WI38 (cell line): Measurements from ENCODE around the gene PDF.

ENCODE experiments used
- H3K4me3 ChIP-seq: 2 replicates; pipeline ENCODE4 v1.5.1; 2011; ENCODE audit warnings: low read depth, mild to moderate bottlenecking, control low read depth, low read length
- CTCF ChIP-seq: IDR thresholded peaks from 2 replicates; pipeline ENCODE4 v1.5.1; 2012; ENCODE audit warnings: low read depth, mild to moderate bottlenecking, control low read depth, low read length

PDF gene, protein sequence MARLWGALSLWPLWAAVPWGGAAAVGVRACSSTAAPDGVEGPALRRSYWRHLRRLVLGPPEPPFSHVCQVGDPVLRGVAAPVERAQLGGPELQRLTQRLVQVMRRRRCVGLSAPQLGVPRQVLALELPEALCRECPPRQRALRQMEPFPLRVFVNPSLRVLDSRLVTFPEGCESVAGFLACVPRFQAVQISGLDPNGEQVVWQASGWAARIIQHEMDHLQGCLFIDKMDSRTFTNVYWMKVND

DNA sequence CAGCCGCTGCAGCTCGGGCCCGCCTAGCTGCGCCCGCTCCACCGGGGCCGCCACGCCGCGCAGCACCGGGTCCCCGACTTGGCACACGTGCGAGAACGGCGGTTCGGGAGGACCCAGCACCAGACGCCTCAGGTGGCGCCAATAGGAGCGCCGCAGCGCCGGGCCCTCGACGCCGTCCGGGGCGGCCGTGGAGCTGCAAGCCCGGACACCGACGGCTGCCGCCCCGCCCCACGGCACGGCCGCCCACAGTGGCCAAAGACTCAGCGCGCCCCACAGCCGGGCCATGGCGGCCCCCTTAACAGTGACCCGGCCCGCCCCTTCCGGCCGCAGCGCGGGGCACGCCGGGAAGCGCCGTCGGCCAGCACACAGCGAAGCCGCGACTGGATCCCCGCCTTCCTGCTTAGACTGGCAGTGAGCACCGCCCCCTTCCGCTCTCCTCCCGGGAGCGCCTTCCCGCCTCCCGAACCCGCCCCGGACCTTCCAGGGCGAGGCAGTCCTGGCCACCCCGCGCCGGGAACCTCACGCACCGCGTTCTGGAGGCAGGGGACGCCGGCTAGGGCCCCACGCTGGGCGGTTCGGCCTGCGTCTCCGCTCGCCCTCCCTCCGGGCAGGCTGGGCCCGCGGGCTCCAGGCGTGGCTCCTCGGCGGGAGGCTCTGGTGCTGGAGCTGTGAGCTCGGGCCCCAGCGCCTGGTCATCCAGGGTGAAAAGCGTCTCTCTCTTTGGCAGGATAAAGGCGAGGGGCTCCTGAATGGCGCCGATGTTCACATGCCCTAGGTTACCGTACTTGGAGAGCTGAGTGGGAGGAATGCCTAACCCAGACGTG is at the start of gene PDF:
Gene PDF (minus strand): TSS at position 303 of the 824 bp plus-strand sequence. CDS start 18 bp downstream, at position 285.
- H3K4me3 ChIP-seq: peak within 1 kb of the TSS; percentile 73
- TF ChIP-seq CTCF: no peak

- H3K4me3 ChIP-seq: no peak overlapping the region
- no peak for TF ChIP-seq CTCF
These were observed 48.4 kb upstream of the PDF start for GRCh38 chr16:69378760-69379159.

DNA sequence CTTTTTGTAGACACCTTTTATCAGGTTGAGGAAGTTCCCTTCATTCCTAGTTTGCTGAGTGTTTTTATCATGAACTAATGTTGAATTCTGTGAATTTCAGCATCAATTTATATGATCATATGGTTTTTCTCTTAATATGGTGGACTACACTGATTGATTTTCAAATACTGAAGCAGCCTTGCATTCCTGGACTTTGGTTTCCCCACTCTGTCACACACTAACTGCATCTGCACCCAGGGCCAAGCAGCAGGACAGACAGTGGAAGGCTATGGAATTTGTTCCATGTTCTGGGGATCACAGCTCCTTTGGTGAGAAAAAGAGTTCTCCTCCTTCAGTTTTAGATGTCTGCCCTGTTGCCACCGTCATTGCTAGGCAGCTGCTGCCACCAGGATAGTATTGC is 47.6 kb upstream of the PDF start:
- no peak overlapping the region for H3K4me3 ChIP-seq
- no peak for TF ChIP-seq CTCF

GRCh38 chr16:69376393-69377059 is 46.1 kb upstream of the PDF start:
- TF ChIP-seq CTCF: no peak
- H3K4me3 ChIP-seq: no peak overlapping the region

DNA sequence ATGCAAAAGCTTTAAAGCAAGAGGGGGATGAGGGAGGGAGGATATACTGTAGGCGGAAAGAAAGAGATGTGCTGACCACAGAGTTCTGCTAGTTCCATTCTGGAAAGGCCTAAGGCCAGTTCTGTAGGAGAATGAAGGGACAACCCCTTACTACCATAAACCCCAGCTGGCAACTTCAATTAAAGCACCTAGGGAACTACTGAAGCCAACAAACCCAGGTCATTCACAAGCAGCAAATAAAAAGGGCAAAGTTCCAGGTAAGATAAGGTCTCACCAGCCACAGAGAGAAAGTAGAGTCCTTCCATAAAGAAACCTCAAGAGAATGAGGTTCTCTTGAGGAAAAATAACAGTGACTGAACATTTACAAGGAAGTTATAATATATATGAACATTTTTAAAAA is 42.6 kb upstream of the PDF start:
- no peak for TF ChIP-seq CTCF
- no peak overlapping the region for H3K4me3 ChIP-seq

- H3K4me3 ChIP-seq: no peak overlapping the region
- no peak for TF ChIP-seq CTCF
These were observed 41.2 kb upstream of the PDF start for GRCh38 chr16:69371564-69371963.

- no peak for TF ChIP-seq CTCF
- no peak overlapping the region for H3K4me3 ChIP-seq
These were observed 38.5 kb upstream of the PDF start for GRCh38 chr16:69368866-69369265.
